T-helper 17 cell (primary cell): Measurements from ENCODE around the gene EDN2. TPM values are rescaled to one million over a fixed set of nuclear protein-coding genes. Genes with fewer than 3 reads are reported as not detected.

Source experiments
- ATAC-seq: fragments of 150-1000 bp; cut with Tn5 transposase; 2 replicates; pipeline ENCODE4 v1.10.0; 2021; ENCODE audit warnings: mild to moderate bottlenecking, moderate library complexity
- DNase-seq, 3 donors: peaks; one replicate each; pipeline versions ENCODE4 v3.0.0 to v3.0.0-alpha.2; 2020 to 2021
- H3K9me3 ChIP-seq: one replicate; pipeline ENCODE4 v1.7.0; 2013; ENCODE audit warnings: low read length, mild to moderate bottlenecking; ENCODE audit not compliant: control insufficient read depth, poor library complexity, severe bottlenecking
- H3K27ac Mint-ChIP-seq: one replicate; pipeline ENCODE4 v1.8.0; 2022; ENCODE audit warnings: mild to moderate bottlenecking, moderate library complexity, mixed read lengths
- H3K27me3 Mint-ChIP-seq: one replicate; pipeline ENCODE4 v1.8.0; 2022; ENCODE audit warnings: mixed read lengths
- H3K36me3 Mint-ChIP-seq: one replicate; pipeline ENCODE4 v1.8.0; 2022; ENCODE audit warnings: low read depth, mixed read lengths
- H3K4me1 Mint-ChIP-seq: one replicate; pipeline ENCODE4 v1.8.0; 2022; ENCODE audit warnings: mild to moderate bottlenecking, mixed read lengths
- H3K4me3 Mint-ChIP-seq: one replicate; pipeline ENCODE4 v1.8.0; 2022; ENCODE audit warnings: mild to moderate bottlenecking, moderate library complexity, mixed read lengths
- total RNA-seq, 4 donors: library from RNA in 2 of 4; stranded (reverse) in 2 of 4; gene quantifications; one replicate each; pipeline ENCODE4 v1.2.3 and lab custom pipeline; 2022 to 2026

The EDN2 gene
- total RNA-seq, 2 donors from 2014 or later = 0.37 TPM; not detected in 1

GRCh38 chr1:41469706-41470105, 14.8 kb downstream of the EDN2 start:
- no peak overlapping the region for H3K4me3 Mint-ChIP-seq
- ATAC-seq (no peak), DNase-seq (no peak)
- no peaks in the 10 kb centered on the region for H3K9me3 ChIP-seq
- no peaks in the 10 kb centered on the region for H3K36me3 Mint-ChIP-seq
- H3K4me1 Mint-ChIP-seq = no peaks in the 10 kb centered on the region
- peaks cover 39% of the 10 kb centered on the region for H3K27me3 Mint-ChIP-seq
- H3K27ac Mint-ChIP-seq = no peak overlapping the region

GRCh38 chr1:41468122-41468762, 16.2 kb downstream of the EDN2 start:
- ATAC-seq (no peak), DNase-seq (no peak)
- H3K4me1 Mint-ChIP-seq = no peaks in the 10 kb centered on the region
- H3K4me3 Mint-ChIP-seq = no peak overlapping the region
- no peak overlapping the region for H3K27ac Mint-ChIP-seq
- H3K27me3 Mint-ChIP-seq = peaks cover 48% of the 10 kb centered on the region
- H3K36me3 Mint-ChIP-seq = no peaks in the 10 kb centered on the region
- no peaks in the 10 kb centered on the region for H3K9me3 ChIP-seq

- DNase-seq (no peak), ATAC-seq (no peak)
- H3K27ac Mint-ChIP-seq = peak overlapping the region; percentile 24
- H3K27me3 Mint-ChIP-seq = peaks cover 43% of the 10 kb centered on the region
- no peak overlapping the region for H3K4me3 Mint-ChIP-seq
- no peaks in the 10 kb centered on the region for H3K36me3 Mint-ChIP-seq
- H3K4me1 Mint-ChIP-seq = no peaks in the 10 kb centered on the region
- no peaks in the 10 kb centered on the region for H3K9me3 ChIP-seq
These were observed 16.8 kb downstream of the EDN2 start for GRCh38 chr1:41467673-41468072.

GRCh38 chr1:41466146-41466545, 18.3 kb downstream of the EDN2 start:
- no peak for ATAC-seq
- no peak overlapping the region for H3K27ac Mint-ChIP-seq
- no peaks in the 10 kb centered on the region for H3K4me1 Mint-ChIP-seq
- H3K27me3 Mint-ChIP-seq = peaks cover 32% of the 10 kb centered on the region
- no peaks in the 10 kb centered on the region for H3K9me3 ChIP-seq
- no peak overlapping the region for H3K4me3 Mint-ChIP-seq
- no peaks in the 10 kb centered on the region for H3K36me3 Mint-ChIP-seq
- DNase-seq = no peak

DNA sequence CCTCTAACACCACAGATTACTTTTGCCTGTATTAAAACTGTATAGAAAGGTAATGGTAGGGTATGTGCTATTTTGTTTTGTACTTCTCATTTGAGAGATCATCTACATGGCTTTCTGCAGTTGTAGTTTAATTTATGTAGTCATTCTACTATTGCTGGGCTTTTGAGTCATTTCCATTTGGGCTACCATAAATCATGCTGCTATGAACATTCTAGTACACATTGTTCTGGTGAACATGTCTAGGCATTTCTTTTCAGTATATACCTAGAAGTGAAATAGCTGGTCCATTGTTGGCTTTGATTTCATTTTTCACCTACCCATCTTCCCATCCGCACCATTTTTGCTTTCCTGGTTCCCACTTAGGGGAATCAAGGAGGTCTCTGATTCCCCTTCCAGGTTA, 18.7 kb downstream of the EDN2 start:
- ATAC-seq = no peak
- no peaks in the 10 kb centered on the region for H3K9me3 ChIP-seq
- no peak for DNase-seq
- H3K36me3 Mint-ChIP-seq = no peaks in the 10 kb centered on the region
- H3K4me3 Mint-ChIP-seq = no peak overlapping the region
- no peaks in the 10 kb centered on the region for H3K4me1 Mint-ChIP-seq
- H3K27ac Mint-ChIP-seq = no peak overlapping the region
- peaks cover 30% of the 10 kb centered on the region for H3K27me3 Mint-ChIP-seq

- Mint-ChIP-seq H3K27me3 (peaks cover 26% of the 10 kb centered on the region), H3K27ac (no peak overlapping the region), H3K36me3 (no peaks in the 10 kb centered on the region), H3K4me1 (no peaks in the 10 kb centered on the region), H3K4me3 (no peak overlapping the region)
- DNase-seq (no peak), ATAC-seq (no peak)
- H3K9me3 ChIP-seq = no peaks in the 10 kb centered on the region
These were observed 19.6 kb downstream of the EDN2 start for GRCh38 chr1:41464885-41465284.

- no peak overlapping the region for H3K27ac Mint-ChIP-seq
- no peaks in the 10 kb centered on the region for H3K9me3 ChIP-seq
- ATAC-seq (no peak), DNase-seq (no peak)
- H3K4me3 Mint-ChIP-seq = no peak overlapping the region
- no peaks in the 10 kb centered on the region for H3K4me1 Mint-ChIP-seq
- peaks cover 28% of the 10 kb centered on the region for H3K27me3 Mint-ChIP-seq
- no peaks in the 10 kb centered on the region for H3K36me3 Mint-ChIP-seq
These were observed 21.0 kb downstream of the EDN2 start for GRCh38 chr1:41463516-41463915.

DNA sequence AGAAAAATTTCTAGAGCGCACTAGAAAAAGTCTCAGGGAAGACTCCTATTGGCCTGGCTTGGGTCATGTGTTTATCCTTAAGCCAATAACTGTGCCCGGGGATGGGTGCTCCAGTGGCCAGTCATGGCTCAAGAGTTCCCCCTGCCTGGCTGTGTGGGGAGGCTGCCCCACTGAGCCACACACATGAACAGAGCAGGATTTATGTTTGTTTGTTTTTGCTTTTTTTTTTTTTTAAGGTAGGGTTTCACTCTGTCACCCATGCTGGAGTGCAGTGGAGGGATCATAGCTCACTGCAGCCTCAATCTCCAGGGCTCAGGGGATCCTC, 21.8 kb downstream of the EDN2 start:
- Mint-ChIP-seq H3K36me3 (no peaks in the 10 kb centered on the region), H3K4me3 (no peak overlapping the region), H3K27me3 (peaks cover 21% of the 10 kb centered on the region), H3K4me1 (no peaks in the 10 kb centered on the region), H3K27ac (no peak overlapping the region)
- no peak for DNase-seq
- no peaks in the 10 kb centered on the region for H3K9me3 ChIP-seq
- no peak for ATAC-seq

DNA sequence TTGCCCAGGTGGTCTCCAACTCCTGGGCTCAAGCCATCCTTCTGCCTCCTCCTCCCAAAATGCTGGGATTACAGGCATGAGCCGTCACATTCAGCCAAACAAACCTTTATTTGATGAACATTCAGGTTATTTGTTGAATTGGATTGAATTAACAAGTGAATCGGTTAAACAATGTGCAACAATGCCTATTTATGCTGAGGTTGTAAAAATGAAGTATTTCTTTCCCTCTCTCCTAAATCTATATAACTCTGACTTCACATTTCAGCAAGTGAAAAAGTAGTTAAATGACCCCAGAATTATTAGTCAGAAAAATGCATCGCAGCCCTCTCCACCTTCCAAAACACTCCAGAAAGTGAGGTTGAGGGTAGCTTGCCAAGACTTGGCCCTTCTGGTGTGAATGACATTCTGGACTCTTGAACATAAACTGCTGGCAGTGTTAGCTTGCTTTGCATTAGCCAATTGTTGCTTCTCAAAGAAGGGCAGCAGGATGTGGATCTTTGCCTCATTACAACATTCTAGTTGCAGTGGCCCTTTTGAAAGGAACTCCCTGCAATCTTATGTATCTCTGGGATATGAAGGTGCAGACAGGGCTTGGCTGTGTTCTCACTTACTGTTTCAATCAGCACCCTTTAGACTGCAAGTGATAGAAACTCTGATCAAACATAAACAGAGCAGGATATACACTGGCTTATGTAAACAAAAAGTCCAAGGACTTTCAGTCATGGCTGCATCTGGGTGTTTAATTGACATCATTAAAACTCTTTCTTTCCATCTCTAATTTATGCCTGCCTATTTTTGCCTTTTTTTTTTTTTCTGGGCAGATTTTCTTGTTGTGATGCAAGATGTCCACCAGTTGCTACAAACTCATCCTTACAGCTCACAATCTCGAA, 22.4 kb downstream of the EDN2 start:
- H3K36me3 Mint-ChIP-seq = no peaks in the 10 kb centered on the region
- no peaks in the 10 kb centered on the region for H3K4me1 Mint-ChIP-seq
- H3K27me3 Mint-ChIP-seq = peaks cover 17% of the 10 kb centered on the region
- H3K4me3 Mint-ChIP-seq = no peak overlapping the region
- no peak overlapping the region for H3K27ac Mint-ChIP-seq
- no peak for ATAC-seq
- no peak for DNase-seq
- H3K9me3 ChIP-seq = no peaks in the 10 kb centered on the region

DNA sequence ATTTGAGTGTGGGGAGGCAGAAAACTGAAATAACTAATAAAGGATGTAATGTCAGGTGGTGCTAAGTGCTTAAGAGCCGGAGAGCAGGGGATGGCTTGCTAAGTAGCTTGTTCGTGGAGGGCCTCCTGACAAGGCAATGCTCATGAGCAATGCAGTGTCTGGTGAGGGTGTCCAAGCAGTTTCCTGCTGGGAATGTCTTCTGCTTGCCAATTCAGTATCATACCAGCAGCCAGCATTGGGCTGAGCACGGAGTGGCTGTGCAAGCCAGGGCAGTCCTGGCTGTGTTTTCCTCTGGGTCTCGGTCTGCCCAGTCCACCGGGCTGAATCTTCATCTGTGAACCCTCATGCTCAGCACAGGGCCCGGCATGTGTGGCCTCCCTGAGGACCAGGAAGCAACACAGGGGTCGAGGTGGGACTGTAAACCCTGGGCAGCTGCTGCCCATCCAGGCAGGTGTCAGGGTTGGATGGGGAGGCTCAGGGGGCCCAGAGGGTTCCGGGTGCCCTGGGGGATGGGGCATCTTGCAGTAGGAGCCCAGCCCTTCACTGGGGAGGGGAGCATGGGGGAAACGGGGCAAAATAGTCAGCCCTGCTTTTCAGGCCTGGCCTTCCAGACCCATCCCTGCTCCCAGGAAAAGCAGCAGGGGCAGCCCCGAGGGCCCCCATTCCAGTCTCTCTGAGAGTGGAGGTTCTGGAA, 27.5 kb downstream of the EDN2 start:
- Mint-ChIP-seq H3K27me3 (peaks cover 21% of the 10 kb centered on the region), H3K4me1 (peaks cover 4% of the 10 kb centered on the region), H3K27ac (no peak overlapping the region), H3K4me3 (no peak overlapping the region), H3K36me3 (no peaks in the 10 kb centered on the region)
- DNase-seq (no peak), ATAC-seq (no peak)
- H3K9me3 ChIP-seq = no peaks in the 10 kb centered on the region

DNA sequence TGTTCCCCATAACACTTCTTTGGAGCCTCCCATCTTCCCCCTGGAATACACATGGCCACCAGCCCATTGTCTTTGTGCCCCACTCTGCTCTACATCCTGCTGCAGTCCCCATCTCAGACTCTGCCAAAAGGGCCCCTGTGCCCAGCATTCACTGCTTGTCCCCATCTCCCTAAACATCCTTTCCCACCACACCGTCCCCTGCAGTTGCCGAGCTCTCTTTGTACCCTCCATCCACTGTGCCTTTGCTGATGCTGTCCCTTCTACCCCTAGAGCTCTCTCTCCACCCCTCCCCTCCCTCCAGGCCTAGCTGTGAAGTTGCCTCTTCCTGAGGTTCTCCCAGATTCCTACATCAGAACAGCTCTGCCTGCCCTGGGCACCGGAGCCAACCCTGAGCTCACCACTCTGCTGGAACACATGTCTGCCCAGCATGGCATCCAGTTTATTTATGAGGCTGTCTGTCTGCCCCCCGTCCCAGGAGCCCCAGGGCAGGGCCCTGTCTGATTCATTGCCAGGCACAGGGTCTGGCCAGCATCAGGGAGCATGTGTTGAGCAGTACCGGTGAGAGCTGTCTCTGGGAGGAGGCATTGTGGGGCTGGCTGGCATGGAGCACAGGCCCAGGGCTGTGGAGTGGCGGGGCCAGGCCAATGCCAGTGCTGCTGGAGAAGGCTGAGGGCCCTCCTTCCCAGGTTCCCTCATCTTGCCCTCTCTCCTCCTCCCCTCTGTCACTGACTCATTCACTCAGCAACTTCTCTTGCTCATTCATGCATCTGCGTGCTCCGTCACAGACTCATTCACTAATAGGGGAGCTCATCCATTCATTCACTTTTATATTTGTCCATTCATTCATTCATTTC, 28.8 kb downstream of the EDN2 start:
- Mint-ChIP-seq H3K27me3 (peaks cover 26% of the 10 kb centered on the region), H3K27ac (no peak overlapping the region), H3K4me3 (no peak overlapping the region), H3K36me3 (no peaks in the 10 kb centered on the region), H3K4me1 (peaks cover 4% of the 10 kb centered on the region)
- H3K9me3 ChIP-seq = no peaks in the 10 kb centered on the region
- DNase-seq (no peak), ATAC-seq (no peak)

DNA sequence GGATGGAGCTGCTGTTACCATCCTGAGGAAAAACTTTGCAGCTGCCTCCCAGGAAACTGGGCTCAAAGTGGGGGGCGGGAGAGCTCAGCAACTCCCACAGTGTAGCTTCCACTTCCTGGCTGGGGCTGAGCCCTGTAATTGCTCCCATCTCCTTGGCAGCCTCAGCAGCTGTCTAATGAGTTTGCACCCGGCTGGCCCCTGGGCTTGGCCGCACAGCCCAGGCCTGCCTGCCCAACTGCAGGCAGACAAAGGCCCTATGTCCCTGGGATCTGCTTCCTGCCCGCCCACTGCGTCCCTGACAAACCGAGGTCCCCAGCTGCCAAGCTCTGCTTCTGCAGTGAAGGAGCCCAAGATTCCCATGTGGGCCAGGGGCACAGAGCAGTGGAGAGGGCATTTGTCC, 30.1 kb downstream of the EDN2 start:
- H3K27ac Mint-ChIP-seq = no peak overlapping the region
- ATAC-seq (no peak), DNase-seq (no peak)
- no peaks in the 10 kb centered on the region for H3K36me3 Mint-ChIP-seq
- H3K9me3 ChIP-seq = no peaks in the 10 kb centered on the region
- H3K27me3 Mint-ChIP-seq = peaks cover 24% of the 10 kb centered on the region
- no peak overlapping the region for H3K4me3 Mint-ChIP-seq
- H3K4me1 Mint-ChIP-seq = peaks cover 4% of the 10 kb centered on the region
